GM12878 (cell line): ENCODE results near the gene FMR1. TPM values are rescaled to one million over a fixed set of nuclear protein-coding genes. Genes with fewer than 3 reads are reported as not detected.
A peak's percentile ranks its signal among the peaks of the same experiment; 100 is the strongest.

Source experiments
- ATAC-seq: fragments of 200-7000 bp; cut with Tn5 transposase; 3 replicates; pipeline ENCODE4 v1.9.1; 2020; ENCODE audit warnings: mild to moderate bottlenecking, moderate library complexity
- BruUV-seq: library from RNA; stranded (reverse); fragments of 400-500 nt; replicated peaks from 2 replicates; lab custom pipeline; 2021; lab: Mats Ljungman, UMichigan
- CTCF ChIA-PET: fragments of 300-600 bp; sonication (Branson Sonifier 250); formaldehyde crosslinking; extraction: SDS; loops from one replicate; lab custom pipeline; 2021; ENCODE audit warnings: inconsistent platforms; lab: Yijun Ruan, JAX
- POLR2A ChIA-PET: fragments of 350-600 bp; formaldehyde crosslinking; extraction: SDS; loops from one replicate; lab custom pipeline; 2021; ENCODE audit warnings: inconsistent platforms; lab: Charles Lee
- RAD21 ChIA-PET: fragments of 300-600 bp; sonication (Branson Sonifier 250); formaldehyde crosslinking; loops from one replicate; lab custom pipeline; 2023; ENCODE audit warnings: antibody characterized with exemption; ENCODE audit not compliant: unreplicated experiment; lab: Charles Lee
- SMC1A ChIA-PET: fragments of 300-600 bp; sonication (Branson Sonifier 250); formaldehyde crosslinking; loops from one replicate; lab custom pipeline; 2023; ENCODE audit not compliant: unreplicated experiment, uncharacterized antibody; lab: Charles Lee
- DNase-seq: peaks from one replicate; pipeline ENCODE4 v3.0.0-alpha.2; 2011; ENCODE audit warnings: low read depth, low spot score
- FAIRE-seq: peaks from 3 replicates; lab custom pipeline; 2011; peaks lifted over from hg19 to GRCh38; lab: Jason Lieb, UNC
- H2AFZ ChIP-seq: 2 replicates; pipeline ENCODE4 v1.6.0; 2011; ENCODE audit warnings: low read depth, low read length, control low read depth; ENCODE audit not compliant: control insufficient read depth
- H3K27ac ChIP-seq: 2 replicates; pipeline ENCODE4 v1.5.1; 2011; ENCODE audit warnings: control low read depth; ENCODE audit not compliant: control insufficient read depth, insufficient read depth
- H3K27me3 ChIP-seq, 2 experiments: replicated peaks in 1 of 2; 2 replicates each; pipeline versions ENCODE4 v1.6.0 to v1.6.1; 2011; ENCODE audit warnings: low read length in 1 of 2; ENCODE audit not compliant: control insufficient read depth in 2 of 2, insufficient read depth in 2 of 2
- H3K36me3 ChIP-seq, 2 experiments: 2 replicates each; pipeline ENCODE4 v1.5.1; 2011; ENCODE audit warnings: low read length in 1 of 2; ENCODE audit not compliant: control insufficient read depth in 2 of 2, insufficient read depth in 2 of 2
- H3K4me1 ChIP-seq: 2 replicates; pipeline ENCODE4 v1.6.1; 2011; ENCODE audit warnings: mild to moderate bottlenecking, low read length, moderate library complexity, mixed read lengths; ENCODE audit not compliant: control insufficient read depth, insufficient read depth
- H3K4me2 ChIP-seq: 2 replicates; pipeline ENCODE4 v1.6.0; 2011; ENCODE audit warnings: control low read depth; ENCODE audit not compliant: control insufficient read depth, insufficient read depth
- H3K4me3 ChIP-seq: fragments of 200-600 bp; sonication (generic); 2 replicates; pipeline ENCODE4 v1.5.1; 2016
- H3K79me2 ChIP-seq: 2 replicates; pipeline ENCODE4 v1.6.0; 2011; ENCODE audit warnings: low read length; ENCODE audit not compliant: control insufficient read depth, insufficient read depth
- H3K9ac ChIP-seq: 2 replicates; pipeline ENCODE4 v1.8.0; 2011; ENCODE audit warnings: low read length, control low read depth, mixed read lengths; ENCODE audit not compliant: control insufficient read depth, insufficient read depth
- H3K9me3 ChIP-seq: replicated peaks from 3 replicates; pipeline ENCODE4 v1.5.1; 2011; ENCODE audit warnings: mild to moderate bottlenecking, low read length; ENCODE audit not compliant: control insufficient read depth, insufficient read depth
- H4K20me1 ChIP-seq: 2 replicates; pipeline ENCODE4 v1.6.0; 2011; ENCODE audit not compliant: control insufficient read depth, insufficient read depth
- REST ChIP-seq: IDR thresholded peaks from 2 replicates; pipeline ENCODE4 v1.6.1; 2012; ENCODE audit warnings: mild to moderate bottlenecking, low read depth, low read length
- YY1 ChIP-seq: IDR thresholded peaks from 2 replicates; pipeline ENCODE4 v1.6.1; 2011; ENCODE audit warnings: low read depth, mild to moderate bottlenecking, low read length
- ZBTB33 ChIP-seq: fragments of 450-650 bp; IDR thresholded peaks from 2 replicates; pipeline ENCODE4 v1.6.1; 2017; ENCODE audit warnings: mild to moderate bottlenecking
- WGBS: methylation state at CpG from one replicate; pipeline ENCODE4 v1.1.6; 2016; ENCODE audit warnings: low lambda C conversion rate; ENCODE audit not compliant: insufficient replicate concordance, insufficient coverage; ENCODE audit errors: missing lambda C conversion rate; 5-methylcytosine and 5-hydroxymethylcytosine counted together
- in situ Hi-C: fragments of 300-500 bp; cut with MboI; formaldehyde crosslinking; loops from 9 replicates; pipeline ENCODE4 v1.14.3; 2018; ENCODE audit warnings: mixed read lengths
- intact Hi-C: fragments of 100-400 bp; cut with micrococcal nuclease; formaldehyde crosslinking; loops from one replicate; pipeline ENCODE4 v1.14.2; 2022; ENCODE audit not compliant: unreplicated experiment
- polyA plus RNA-seq, 11 experiments: library from polyadenylated mRNA; depleted of rRNA in 4 of 11; unstranded in 6 of 11; stranded (reverse) in 5 of 11; fragments of >200 nt; fragmentation: Nextera tagmentation in 4 of 11; fragmentation: Illumina TruSeq in 1 of 11; extraction: Ambion mirVana in 4 of 11; extraction: Trizol in 1 of 11; gene quantifications; 1 replicate in 1 of 11; 2 replicates in 10 of 11; pipeline versions ENCODE4 v1.2.1 to v1.2.3, GENCODE V29; 2011 to 2016; ENCODE audit warnings: inconsistent platforms in 2 of 11, missing spikeins in 2 of 11, low read depth in 1 of 11
- total RNA-seq, 4 experiments: library from RNA; depleted of rRNA in 3 of 4; stranded (reverse); fragments of >200 nt in 3 of 4; fragmentation: Illumina TruSeq in 1 of 4; extraction: Trizol in 1 of 4; gene quantifications; 2 replicates each; pipeline versions ENCODE4 v1.2.1 to v1.2.3, GENCODE V29; 2013 to 2021

The FMR1 gene
- total and polyA plus RNA-seq, 10 of the 15 experiments (the other 5 are each of a cell fraction or from before 2014, with no cell fraction given): 7.9 to 37.5 (median 19.3) TPM

- no peaks in the 10 kb centered on the region for H3K4me1 ChIP-seq
- ChIA-PET POLR2A (no interaction called here), SMC1A (no interaction called here), CTCF (interaction anchor here (1.1 kb wide), 1 partner anchor 28 kb away, joined by 3 read pairs; no protein-coding TSS in a partner anchor)
- no peaks in the 10 kb centered on the region for H4K20me1 ChIP-seq
- H3K9ac ChIP-seq: peak overlapping the region; percentile 86
- H3K9me3 ChIP-seq: no peaks in the 10 kb centered on the region
- H2AFZ ChIP-seq: peak overlapping the region; percentile 15
- in situ Hi-C loops: no loop called here
- H3K27ac ChIP-seq: peak overlapping the region; percentile 85
- peak; percentile 68 for TF ChIP-seq YY1
- 0 out of 2 replicates have a peak, but pooled peaks have one; percentile 32 for TF ChIP-seq REST
- TF ChIP-seq ZBTB33: no peak
- TF ChIP-seq, all 136 proteins: peak for 2
- ATAC-seq (peak; percentile 68), FAIRE-seq (no peak), DNase-seq (no peak)
- intact Hi-C loops: no loop called here
- 34% methylated on average over 45 of the region's 58 CpGs for WGBS
- H3K4me2 ChIP-seq: 0 out of 2 replicates have a peak overlapping the region, but pooled peaks have one; percentile 57
- no peaks in the 10 kb centered on the region for H3K36me3 ChIP-seq
- BruUV-seq: no TSS peak
- H3K27me3 ChIP-seq: no peaks in the 10 kb centered on the region
- H3K4me3 ChIP-seq: peak overlapping the region; percentile 71
- RAD21 ChIA-PET: no interaction called here
- H3K79me2 ChIP-seq: peaks cover 41% of the 10 kb centered on the region
Measured at GRCh38 chrX:147912093-147912801, 528 bp downstream of the FMR1 start.
